HG03108 (cell line): ENCODE data around the gene EFCAB5.
"Not testable (repeated sequence)": the region's sequence is repeated elsewhere in the genome, so short reads cannot be mapped to it uniquely, and the experiment has no call there.

Experiments used
- ATAC-seq: cut with Tn5 transposase; IDR thresholded peaks from one replicate; pipeline ENCODE4 v1.9.1; 2021; ENCODE audit warnings: moderate library complexity; ENCODE audit not compliant: unreplicated experiment

Gene EFCAB5

GRCh38 chr17:30002088-30002487 is 60.7 kb downstream of the EFCAB5 start:
- no peak for ATAC-seq

DNA sequence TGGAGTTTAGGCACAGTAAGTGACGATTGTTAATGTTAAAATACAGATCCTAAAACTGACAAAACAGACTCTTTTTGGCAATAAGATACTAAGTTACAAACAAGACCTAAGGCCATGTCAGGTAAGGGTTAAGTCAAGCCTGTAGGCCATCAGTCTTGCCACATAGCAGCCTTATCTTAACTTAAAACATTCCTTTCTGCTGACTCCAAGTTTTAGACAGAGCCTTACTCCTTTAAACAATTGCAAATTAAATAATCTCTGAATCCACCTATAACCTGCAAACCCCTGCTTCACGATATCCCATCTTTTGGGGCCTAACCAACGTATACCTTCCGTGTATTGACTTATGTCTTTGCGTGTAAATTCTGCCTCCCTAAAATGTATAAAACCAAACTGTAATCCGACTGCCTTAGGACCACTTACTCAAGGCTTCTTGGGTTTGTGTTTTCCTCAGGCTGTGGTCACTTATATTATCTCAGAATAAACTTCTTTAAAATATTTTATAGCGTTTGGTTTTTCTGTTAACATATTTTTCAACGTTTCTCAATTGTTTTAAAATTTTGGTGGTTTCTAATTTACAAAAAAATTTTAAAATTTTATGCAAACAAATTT is 64.4 kb downstream of the EFCAB5 start:
- no peak for ATAC-seq

DNA sequence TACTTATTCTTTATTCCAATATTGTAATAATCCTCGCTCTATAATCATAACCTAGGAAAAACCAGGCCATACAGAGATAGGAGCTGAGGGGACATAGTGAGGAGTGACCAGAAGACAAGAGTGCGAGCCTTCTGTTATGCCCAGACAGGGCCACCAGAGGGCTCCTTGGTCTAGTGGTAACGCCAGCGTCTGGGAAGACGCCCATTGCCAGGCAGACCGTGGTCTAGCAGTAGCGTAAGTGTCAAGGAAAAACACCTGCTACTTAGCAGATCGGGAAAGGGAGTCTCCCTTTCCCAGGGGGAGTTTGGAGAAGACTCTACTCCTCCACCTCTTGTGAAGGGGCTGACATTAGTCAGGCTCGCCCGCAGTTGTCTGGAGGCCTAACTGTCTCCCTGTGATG is 70.5 kb downstream of the EFCAB5 start:
- not testable (repeated sequence) for ATAC-seq

DNA sequence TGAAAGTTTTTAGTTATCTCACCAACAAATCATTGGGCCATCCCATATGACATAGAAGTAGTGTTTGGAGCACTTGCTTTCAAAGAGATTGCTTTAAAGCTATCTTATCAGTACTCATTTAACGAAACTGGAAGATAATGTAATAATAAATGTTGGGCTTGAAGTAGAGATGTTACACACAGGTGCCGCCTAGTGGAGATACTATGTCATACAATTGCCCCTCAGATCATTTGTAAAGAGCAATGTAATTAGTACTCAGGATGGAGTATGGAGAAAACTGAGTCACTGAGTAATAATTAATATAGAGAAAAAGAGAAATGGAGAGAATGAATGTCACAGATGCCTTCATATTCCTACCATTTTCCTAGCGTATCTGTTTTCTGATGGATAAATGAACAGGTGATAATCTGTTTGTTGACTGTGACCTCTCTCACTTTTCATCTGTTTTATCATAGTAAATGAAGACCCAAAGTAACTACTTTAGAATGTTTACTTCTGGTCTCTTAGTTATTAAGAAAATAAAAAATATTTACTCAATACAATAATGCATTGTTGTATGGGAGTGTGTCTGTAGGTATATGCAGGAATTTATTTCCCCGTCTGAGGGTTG is 80.4 kb downstream of the EFCAB5 start:
- ATAC-seq = no peak

GRCh38 chr17:30025325-30025724 is 83.9 kb downstream of the EFCAB5 start:
- not testable (repeated sequence) for ATAC-seq

DNA sequence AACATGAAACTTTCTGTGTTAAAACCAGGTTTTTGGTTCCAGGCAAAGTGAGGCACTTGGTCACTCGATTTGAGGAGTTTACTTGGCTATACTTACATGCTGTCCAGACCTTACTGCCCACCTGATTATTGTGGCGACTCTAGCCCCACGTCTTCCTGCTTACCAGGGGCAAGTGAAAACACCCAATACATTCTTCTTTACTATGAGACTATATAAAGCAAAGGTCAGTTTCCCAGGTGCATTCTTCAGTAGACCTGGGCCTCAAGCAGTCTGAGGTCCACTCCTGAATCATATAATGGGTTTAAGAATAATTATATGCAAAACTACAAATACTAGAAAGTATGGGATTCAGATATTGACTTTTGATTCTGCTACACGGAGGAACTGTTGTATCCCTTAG is 86.2 kb downstream of the EFCAB5 start:
- ATAC-seq = no peak

DNA sequence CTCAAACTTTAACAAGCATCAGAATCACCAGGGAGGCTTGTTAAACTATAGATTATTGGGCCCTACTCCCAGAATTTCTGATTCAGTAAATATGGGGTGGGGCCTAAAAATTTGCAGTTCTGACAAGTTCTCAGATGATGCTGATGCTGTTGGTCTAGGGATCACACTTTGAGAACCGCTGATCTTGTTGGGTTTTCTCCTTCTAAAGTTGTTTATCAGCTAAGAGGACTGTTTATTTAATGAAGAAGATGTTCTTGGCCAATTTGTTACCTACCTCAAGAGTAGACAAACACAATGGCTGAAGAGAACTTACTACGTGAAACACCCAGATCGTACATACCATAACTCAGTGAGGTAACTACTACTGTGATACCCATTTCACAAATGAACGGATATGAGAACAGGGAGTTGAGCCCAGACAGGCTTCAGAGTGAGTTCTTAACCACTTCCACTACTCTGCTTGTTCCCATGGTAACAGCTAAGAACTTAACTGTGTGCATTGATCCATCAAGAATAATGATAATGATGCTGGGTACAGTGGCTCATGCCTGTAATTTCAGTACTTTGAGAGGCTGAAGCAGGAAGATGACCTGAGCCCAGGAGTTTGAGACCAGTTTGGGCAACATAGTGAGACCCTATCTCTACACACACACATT is 89.9 kb downstream of the EFCAB5 start:
- ATAC-seq = no peak

- no peak for ATAC-seq
These were observed 93.9 kb downstream of the EFCAB5 start for GRCh38 chr17:30035369-30035768.

DNA sequence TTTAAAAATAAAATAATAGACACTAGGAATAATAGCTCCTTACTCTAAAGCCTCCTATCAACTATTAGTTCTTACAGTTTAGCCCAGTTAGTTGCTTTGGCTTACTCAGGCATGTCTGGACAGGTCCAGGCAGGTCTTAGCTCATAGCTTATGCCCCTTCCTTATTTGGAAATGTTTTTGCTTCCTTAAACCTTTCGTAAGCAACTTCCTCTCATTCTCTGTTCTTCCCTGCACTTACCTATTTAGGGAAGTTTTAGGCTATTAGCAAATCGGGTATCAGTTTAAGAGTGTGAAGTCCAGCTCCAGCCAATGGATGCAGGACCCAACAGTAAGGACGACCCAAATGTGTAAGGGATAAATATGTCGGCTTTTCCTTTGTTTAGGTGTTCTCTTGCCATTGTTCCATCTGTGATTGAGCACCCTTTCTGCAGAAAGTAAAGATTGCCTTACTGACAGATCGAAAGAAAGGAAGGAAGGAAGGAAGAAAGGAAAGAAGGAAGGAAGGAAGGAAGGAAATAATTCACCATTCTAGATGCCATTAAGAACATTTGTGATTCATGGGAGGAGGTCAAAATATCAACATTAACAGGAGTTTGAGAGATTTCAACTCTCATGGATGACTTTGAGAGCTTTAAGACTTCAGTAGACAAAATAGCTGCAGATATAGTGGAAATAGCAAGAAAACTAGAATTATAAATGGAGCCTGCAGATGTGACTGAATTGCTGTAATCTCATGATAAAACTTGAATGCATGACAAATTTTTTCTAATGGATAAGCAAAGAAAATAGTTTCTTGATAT is 99.5 kb downstream of the EFCAB5 start:
- ATAC-seq = not testable (repeated sequence)

DNA sequence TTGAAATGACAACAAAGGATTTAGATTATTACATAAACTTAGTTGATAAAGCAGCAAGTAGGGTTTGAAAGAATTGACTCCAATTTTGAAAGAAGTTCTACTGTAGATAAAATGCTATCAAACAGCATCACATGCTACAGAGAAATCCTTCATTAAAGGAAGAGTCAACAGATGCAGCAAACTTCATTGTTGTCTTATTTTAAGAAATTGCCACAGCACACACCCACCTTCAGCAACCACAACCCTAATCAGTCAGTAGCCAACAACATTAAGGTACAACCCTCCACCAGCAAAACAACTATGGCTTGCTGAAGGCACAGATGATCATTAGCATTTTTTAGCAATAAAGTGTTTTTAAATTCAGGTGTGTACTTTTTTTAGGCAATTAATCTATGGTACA is 100.1 kb downstream of the EFCAB5 start:
- ATAC-seq = no peak

DNA sequence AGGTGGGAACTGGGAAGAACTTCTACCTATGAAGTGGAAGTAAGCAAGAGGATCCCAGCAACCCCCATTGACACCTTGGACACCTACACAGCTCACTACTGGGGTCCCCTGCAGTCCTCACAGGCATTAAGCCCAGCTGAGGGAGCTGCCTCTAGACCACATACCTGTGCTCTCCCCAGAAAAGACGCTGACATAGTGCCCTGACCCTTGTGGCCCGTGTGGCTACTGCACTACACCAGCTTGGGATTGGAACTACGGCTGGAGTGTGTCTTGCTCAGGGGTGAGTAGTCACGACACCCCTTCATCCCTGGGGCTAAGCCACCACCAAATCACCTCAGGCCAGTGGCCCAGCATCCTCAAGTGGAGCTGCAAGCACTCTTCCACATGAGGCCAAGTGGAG is 120.9 kb downstream of the EFCAB5 start:
- ATAC-seq = no peak

DNA sequence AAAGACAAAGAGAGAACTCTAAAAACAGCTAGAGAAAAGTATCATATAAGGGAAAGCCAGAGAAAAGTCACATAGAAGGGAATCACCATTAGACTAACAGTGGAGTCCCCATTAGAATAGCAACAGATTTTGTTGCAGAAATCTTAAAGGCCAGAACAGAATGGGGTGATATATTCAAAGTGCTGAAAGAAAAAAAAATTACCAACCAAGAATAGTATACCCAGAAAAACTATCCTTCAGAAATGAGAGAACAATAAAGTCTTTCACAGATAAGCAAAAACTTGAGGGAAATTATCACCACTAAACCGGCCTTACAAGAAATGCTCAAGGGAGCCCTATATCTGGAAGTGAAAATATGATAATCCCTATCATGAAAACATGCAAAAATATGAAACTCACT is 123.3 kb downstream of the EFCAB5 start:
- no peak for ATAC-seq

- ATAC-seq = no peak
These were observed 127.0 kb downstream of the EFCAB5 start for GRCh38 chr17:30068465-30068864.

DNA sequence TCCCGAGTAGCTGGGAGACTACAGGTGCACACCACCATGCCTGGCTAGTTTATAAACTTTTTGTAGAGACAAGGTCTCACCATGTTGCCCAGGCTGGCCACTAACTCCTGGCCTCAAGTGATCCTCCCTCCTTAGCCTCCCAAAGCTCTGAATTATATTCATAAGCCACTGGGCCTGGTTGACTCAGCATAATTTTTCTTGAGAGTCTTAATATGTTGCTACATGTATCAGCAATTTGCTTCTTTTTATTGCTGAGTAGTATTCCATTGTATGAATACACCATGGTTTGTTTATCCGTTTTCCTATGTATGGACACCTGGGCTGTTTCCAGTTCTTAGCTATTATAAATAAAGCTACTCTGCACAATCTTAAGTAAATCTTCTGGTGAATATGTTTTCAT is 132.8 kb downstream of the EFCAB5 start:
- no peak for ATAC-seq

DNA sequence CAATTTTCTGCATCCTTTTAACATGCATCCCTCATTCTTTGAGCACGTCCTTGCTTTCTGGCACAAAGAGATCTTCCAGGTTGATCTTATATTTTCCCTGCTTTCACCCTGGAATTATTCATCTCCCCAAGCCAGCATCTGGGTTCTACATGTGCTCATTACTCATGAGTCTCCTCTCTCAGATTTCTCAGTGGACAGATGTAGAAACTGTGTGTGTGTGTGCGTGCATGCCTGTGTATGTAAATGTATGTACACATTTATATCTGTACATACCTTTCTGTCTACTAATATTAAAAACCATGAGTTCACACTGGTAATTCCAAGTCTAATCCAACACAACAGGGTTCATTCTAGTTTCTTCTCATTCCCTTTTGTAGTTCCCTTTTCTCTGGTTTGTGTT is 133.3 kb downstream of the EFCAB5 start:
- no peak for ATAC-seq

DNA sequence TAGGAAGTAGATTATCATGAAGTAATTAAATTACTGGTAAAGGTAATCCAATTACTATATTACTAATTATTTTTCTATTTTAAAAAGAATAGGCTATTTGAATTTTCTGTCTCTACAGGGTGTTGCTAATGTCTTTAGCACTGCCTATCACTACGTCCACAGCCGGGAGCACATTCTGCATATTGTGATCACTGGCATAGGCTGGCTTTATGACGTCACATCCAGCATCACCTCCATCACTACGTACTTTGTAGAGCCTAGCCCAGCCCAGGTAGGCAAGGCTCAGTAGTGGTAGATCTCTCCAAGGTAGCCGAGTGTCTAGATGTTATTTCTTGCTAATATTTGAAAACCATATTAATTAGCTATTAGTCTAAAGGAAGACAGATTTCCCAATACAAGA is 141.3 kb downstream of the EFCAB5 start:
- no peak for ATAC-seq

GRCh38 chr17:30084788-30085187 is 143.4 kb downstream of the EFCAB5 start:
- ATAC-seq = no peak

DNA sequence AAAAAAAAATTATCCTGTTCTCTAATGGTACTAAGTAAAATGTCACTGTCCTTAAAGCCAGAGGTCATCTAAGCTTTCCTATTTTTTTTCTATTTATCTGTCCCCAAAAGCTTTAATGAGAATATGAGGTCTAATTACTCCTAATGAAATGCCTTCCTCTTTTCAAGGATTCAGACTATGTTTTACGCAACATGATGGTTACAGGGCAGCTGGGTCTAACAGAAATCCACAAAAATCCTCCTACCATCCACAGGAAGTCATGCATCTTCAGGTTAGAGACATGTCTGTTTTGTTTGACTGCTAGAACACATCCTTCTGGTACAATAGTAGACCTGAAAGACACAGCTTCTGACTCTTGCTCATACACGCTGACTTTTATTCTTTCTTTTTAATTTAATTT is 145.5 kb downstream of the EFCAB5 start:
- no peak for ATAC-seq

- ATAC-seq = not testable (repeated sequence)
These were observed 146.0 kb downstream of the EFCAB5 start for GRCh38 chr17:30087431-30087830.

DNA sequence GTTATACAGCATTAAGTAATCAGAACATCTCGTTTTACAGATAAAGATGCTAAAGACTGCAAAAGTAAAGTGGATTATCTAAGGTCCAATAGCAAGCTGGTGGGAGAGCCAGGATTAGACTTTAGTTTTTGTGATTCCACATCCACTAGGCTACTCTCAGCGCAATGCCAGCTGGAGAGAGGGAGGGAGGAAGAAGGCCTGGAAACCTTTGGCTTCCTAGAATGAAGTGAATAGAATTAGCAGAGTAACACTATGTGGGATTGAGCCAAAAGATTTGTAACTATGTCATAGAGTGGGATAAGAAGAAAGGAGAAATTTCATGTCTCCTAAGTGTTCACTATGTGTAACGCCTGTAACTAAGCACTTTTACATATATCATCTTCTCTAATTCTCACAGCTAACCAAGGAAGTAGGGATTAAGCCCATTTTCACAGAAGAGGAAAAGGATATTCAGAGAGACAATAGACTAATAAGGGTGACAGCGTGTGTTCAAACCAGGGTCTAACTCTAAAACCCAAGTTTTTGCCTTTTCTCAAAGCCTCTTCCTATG is 149.8 kb downstream of the EFCAB5 start:
- no peak for ATAC-seq

DNA sequence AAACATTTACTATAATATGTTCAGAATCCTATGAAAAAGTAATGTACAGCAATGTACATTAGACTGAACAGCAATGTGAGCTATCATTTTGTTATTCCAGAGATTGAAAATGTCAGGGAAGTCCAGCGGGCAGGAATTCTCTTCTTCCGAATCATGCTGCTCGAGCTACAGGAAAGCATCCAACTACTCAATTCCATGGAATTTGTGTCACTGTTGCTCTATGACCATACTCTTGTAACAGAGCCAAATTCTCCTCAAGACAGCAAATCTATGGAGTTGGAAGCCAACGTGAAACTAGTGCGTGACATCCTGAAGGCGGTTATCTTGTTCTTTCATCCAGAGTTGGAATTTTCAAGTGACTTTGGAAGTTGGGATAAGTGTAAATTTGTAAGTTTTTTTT is 150.3 kb downstream of the EFCAB5 start:
- ATAC-seq = no peak
